Glutamatergic neuron (in vitro differentiated cells): Measurements from ENCODE around the gene C1QB. TPM values are rescaled to one million over a fixed set of nuclear protein-coding genes. Genes with fewer than 3 reads are reported as not detected.
A peak's percentile ranks its signal among the peaks of the same experiment; 100 is the strongest.

Experiments used
- DNase-seq: peaks from one replicate; pipeline ENCODE4 v3.0.0; 2022
- H3K27ac Mint-ChIP-seq: one replicate; pipeline ENCODE4 v1.8.0; 2020; ENCODE audit warnings: mild to moderate bottlenecking, mixed read lengths, inconsistent platforms; ENCODE audit not compliant: unreplicated experiment
- H3K27me3 Mint-ChIP-seq: one replicate; pipeline ENCODE4 v1.8.0; 2020; ENCODE audit warnings: mild to moderate bottlenecking, moderate library complexity, mixed read lengths, inconsistent platforms; ENCODE audit not compliant: unreplicated experiment
- H3K36me3 Mint-ChIP-seq: one replicate; pipeline ENCODE4 v1.8.0; 2020; ENCODE audit warnings: mild to moderate bottlenecking, mixed read lengths, inconsistent platforms; ENCODE audit not compliant: unreplicated experiment
- H3K4me1 Mint-ChIP-seq: one replicate; pipeline ENCODE4 v1.8.0; 2020; ENCODE audit warnings: mild to moderate bottlenecking, low read depth, mixed read lengths, inconsistent platforms; ENCODE audit not compliant: unreplicated experiment
- H3K4me3 Mint-ChIP-seq: one replicate; pipeline ENCODE4 v1.8.0; 2020; ENCODE audit warnings: mild to moderate bottlenecking, mixed read lengths, inconsistent platforms; ENCODE audit not compliant: unreplicated experiment
- H3K9me3 Mint-ChIP-seq: one replicate; pipeline ENCODE4 v1.8.0; 2020; ENCODE audit warnings: mild to moderate bottlenecking, moderate library complexity, mixed read lengths, inconsistent platforms; ENCODE audit not compliant: unreplicated experiment
- total RNA-seq: library from RNA; stranded (reverse); fragmentation: NEBNext Ultra II Directional; extraction: Animal tissue kit (Norgen Biotek cat#: 25700); gene quantifications from one replicate; pipeline ENCODE4 v1.2.1, GENCODE V29; 2021; ENCODE audit not compliant: unreplicated experiment
- TF ChIP-seq, protein P1 (sequence below): fragments of 200-600 bp; sonication (generic); IDR thresholded peaks from one replicate; pipeline ENCODE4 v1.5.0; 2021; ENCODE audit not compliant: partially characterized antibody, unreplicated experiment

The C1QB gene
- total RNA-seq, 1 donor from 2014 or later = not detected

DNA sequence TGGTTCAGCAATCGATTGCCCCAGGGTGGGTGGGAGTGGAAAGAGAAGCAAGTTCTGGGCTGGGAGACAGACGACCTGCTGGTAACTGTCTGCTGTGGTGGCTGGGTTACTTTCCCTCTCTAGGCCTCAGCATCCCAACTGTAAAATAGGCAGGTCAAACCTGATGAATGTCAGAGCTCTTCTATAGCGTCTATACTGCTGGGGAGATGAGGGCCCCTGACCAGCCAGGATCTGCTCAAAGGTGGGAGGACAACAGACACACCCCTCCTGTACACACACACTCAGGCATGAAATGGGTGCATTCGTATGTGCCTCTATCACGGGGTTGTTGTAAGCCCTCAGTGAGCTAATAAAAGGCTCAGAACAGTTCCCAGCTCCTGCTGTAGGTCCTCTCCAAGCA, 44.9 kb downstream of the C1QB start:
- Mint-ChIP-seq H3K9me3 (peaks cover 2% of the 10 kb centered on the region), H3K27ac (no peak overlapping the region), H3K36me3 (no peaks in the 10 kb centered on the region), H3K4me1 (no peaks in the 10 kb centered on the region), H3K4me3 (no peak overlapping the region), H3K27me3 (peaks cover 2% of the 10 kb centered on the region)
- no peak for DNase-seq
- TF ChIP-seq, protein P1, sequence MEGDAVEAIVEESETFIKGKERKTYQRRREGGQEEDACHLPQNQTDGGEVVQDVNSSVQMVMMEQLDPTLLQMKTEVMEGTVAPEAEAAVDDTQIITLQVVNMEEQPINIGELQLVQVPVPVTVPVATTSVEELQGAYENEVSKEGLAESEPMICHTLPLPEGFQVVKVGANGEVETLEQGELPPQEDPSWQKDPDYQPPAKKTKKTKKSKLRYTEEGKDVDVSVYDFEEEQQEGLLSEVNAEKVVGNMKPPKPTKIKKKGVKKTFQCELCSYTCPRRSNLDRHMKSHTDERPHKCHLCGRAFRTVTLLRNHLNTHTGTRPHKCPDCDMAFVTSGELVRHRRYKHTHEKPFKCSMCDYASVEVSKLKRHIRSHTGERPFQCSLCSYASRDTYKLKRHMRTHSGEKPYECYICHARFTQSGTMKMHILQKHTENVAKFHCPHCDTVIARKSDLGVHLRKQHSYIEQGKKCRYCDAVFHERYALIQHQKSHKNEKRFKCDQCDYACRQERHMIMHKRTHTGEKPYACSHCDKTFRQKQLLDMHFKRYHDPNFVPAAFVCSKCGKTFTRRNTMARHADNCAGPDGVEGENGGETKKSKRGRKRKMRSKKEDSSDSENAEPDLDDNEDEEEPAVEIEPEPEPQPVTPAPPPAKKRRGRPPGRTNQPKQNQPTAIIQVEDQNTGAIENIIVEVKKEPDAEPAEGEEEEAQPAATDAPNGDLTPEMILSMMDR = no peak

DNA sequence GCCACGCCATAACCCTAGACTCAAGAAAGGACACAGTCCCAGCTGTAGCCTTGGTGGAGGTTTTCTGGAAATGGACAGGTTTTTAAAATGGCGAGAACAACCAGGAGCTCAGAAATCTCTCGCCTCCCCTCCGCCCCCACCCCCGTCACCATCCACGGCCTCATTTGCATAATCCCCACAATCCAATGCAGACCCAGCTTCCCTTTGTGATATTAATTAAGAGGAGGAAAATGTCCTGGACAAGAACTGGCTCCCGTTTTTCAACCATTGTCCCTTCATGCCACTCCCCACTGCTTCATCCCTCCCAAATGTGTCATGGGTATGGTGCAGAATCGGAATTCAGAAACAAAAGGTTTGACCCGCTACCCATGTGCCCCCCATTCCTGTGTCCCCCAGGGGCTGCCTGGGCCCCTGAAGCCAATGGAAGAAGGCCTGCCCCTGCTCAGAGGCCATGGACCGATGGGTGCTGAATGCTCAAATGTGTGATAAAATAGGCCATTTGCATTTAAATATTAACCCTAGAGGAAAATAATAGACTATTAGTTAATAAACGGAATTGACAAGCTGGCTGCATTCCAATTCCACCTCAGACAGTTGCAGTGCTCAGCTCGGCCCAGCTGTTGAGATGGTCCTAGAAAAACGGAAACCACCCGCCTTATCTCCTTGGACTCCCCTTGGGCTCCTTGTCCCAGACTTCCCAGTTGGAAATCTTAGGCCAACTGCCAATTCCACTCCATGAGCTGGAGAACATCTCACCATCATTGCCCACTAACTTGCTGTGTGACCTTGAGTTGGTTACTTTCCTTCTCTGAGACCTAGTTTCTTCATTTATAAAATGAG, 46.9 kb downstream of the C1QB start:
- H3K27ac Mint-ChIP-seq = no peak overlapping the region
- H3K36me3 Mint-ChIP-seq = no peaks in the 10 kb centered on the region
- peaks cover 2% of the 10 kb centered on the region for H3K27me3 Mint-ChIP-seq
- TF ChIP-seq, protein P1 = no peak
- peaks cover 2% of the 10 kb centered on the region for H3K9me3 Mint-ChIP-seq
- DNase-seq = no peak
- H3K4me1 Mint-ChIP-seq = no peaks in the 10 kb centered on the region
- H3K4me3 Mint-ChIP-seq = no peak overlapping the region

DNA sequence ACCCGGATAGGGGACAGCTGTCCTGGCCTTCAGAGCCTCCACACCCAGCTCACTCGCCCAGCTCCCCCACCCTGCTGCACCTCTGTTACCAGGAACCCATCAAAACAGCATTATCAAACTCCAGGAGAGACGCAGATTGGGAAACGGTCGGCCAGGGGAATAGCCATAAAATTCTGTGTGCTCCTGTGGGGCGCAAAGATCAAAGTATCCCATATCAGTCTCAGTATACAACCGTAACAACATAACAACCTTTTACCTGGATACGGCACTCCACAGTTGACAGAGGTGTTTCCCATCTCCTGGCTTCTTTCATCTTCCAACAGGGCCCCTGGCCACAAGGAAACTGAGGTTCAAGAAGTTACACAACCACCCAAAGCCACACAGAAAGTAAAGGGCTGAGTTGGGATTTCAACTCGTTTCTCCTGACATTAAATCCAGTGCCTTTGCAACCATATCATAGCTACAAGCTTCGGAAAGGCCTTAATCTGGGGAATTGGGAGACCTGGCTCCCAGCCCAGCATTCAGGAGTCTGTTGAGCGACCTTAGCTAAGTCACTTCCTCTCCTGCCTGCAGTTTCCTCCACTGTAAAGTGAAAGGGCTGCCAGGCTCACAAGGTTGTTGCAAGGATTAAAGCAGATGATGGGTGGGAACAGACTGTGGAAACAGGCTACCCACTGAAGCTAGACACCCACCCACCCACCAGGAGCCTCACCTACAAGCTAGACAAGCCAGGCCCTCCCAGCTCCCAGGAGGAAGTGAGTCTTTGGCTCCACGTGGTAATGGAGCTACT, 49.5 kb downstream of the C1QB start:
- Mint-ChIP-seq H3K4me3 (no peak overlapping the region), H3K4me1 (no peaks in the 10 kb centered on the region), H3K27ac (no peak overlapping the region), H3K9me3 (peaks cover 2% of the 10 kb centered on the region), H3K36me3 (no peaks in the 10 kb centered on the region), H3K27me3 (peaks cover 2% of the 10 kb centered on the region)
- no peak for DNase-seq
- TF ChIP-seq, protein P1 = no peak

DNA sequence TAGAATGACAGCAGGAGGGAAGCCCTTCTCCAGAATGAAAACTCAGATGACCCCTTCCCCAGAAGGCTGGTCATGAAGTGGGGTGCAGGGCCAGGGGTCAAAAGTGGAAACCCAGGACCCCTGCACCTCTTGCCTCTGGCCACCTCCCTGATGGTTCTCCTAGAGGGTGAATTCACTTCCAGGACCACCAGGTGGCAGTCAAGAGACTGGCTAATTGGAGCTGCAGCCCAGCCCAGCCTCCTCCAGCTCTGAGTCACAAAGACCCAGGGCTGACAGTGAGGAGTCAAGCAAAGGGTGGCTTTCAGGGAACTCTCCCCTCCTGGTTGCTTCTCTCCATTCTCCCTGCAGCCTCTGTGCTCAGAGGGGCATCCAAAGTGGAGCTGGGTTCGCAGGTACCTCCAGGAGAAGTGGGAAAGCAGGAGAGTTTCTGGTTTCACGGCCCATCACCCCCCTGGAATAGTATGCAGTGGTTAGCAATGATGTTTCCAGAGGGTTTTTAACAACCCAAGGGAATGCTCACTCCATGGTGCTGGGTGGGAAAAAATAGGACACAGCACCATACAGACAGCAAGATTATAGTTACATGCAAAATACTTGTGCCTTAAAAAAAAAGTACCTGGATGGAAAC, 51.5 kb downstream of the C1QB start:
- Mint-ChIP-seq H3K36me3 (no peaks in the 10 kb centered on the region), H3K4me3 (no peak overlapping the region), H3K27me3 (peaks cover 3% of the 10 kb centered on the region), H3K9me3 (peaks cover 4% of the 10 kb centered on the region), H3K4me1 (no peaks in the 10 kb centered on the region), H3K27ac (no peak overlapping the region)
- peak; percentile 87 for DNase-seq
- TF ChIP-seq, protein P1 = peak; percentile 93
